ENCODE measurements around the gene SCN9A.
"Not testable (repeated sequence)": the region's sequence is repeated elsewhere in the genome, so short reads cannot be mapped to it uniquely, and the experiment has no call there.

Gene SCN9A

GRCh38 chr2:166365239-166365638, 10.5 kb downstream of the SCN9A start:
- no peak for DNase-seq (ENCODE audit: low read depth)
- no peak for TF ChIP-seq CTCF (IDR thresholded peaks at IDR 0.05; ENCODE audit: insufficient read depth, low read depth, low read length, missing control alignments)
- no peak overlapping the region for H3K4me3 ChIP-seq (ENCODE audit: low read length)

- H3K4me3 ChIP-seq (ENCODE audit: low read length): no peak overlapping the region
- DNase-seq (ENCODE audit: low read depth): no peak
- TF ChIP-seq CTCF (IDR thresholded peaks at IDR 0.05; ENCODE audit: insufficient read depth, low read depth, low read length, missing control alignments): no peak
Observed at GRCh38 chr2:166364476-166365161, 11.1 kb downstream of the SCN9A start.

- H3K4me3 ChIP-seq (ENCODE audit: low read length): no peak overlapping the region
- peak; percentile 56 for DNase-seq (ENCODE audit: low read depth)
- TF ChIP-seq CTCF (IDR thresholded peaks at IDR 0.05; ENCODE audit: insufficient read depth, low read depth, low read length, missing control alignments): peak; percentile 71
Observed at GRCh38 chr2:166361351-166362153, 14.2 kb downstream of the SCN9A start.

- no peak for DNase-seq (ENCODE audit: low read depth)
- TF ChIP-seq CTCF (IDR thresholded peaks at IDR 0.05; ENCODE audit: insufficient read depth, low read depth, low read length, missing control alignments): no peak
- no peak overlapping the region for H3K4me3 ChIP-seq (ENCODE audit: low read length)
Observed at GRCh38 chr2:166360906-166361305, 14.8 kb downstream of the SCN9A start.

- no peak for DNase-seq (ENCODE audit: low read depth)
- no peak for TF ChIP-seq CTCF (IDR thresholded peaks at IDR 0.05; ENCODE audit: insufficient read depth, low read depth, low read length, missing control alignments)
- no peak overlapping the region for H3K4me3 ChIP-seq (ENCODE audit: low read length)
Observed at GRCh38 chr2:166360426-166360825, 15.3 kb downstream of the SCN9A start.

GRCh38 chr2:166357950-166358321, 17.8 kb downstream of the SCN9A start:
- not testable (repeated sequence) for DNase-seq (ENCODE audit: low read depth); H3K4me3 ChIP-seq (ENCODE audit: low read length)

GRCh38 chr2:166357068-166357949, 18.4 kb downstream of the SCN9A start:
- no peak for DNase-seq (ENCODE audit: low read depth)
- H3K4me3 ChIP-seq (ENCODE audit: low read length): no peak overlapping the region
- TF ChIP-seq CTCF (IDR thresholded peaks at IDR 0.05; ENCODE audit: insufficient read depth, low read depth, low read length, missing control alignments): no peak

Data from epithelial cell of esophagus (primary cell).